RCC 7860 (cell line): ENCODE measurements around the gene MSANTD1.

Experiments used
- DNase-seq: peaks from one replicate; pipeline ENCODE4 v3.0.0-alpha.2; 2015; ENCODE audit warnings: low spot score
- FAIRE-seq: peaks from 2 replicates; lab custom pipeline; 2012; peaks lifted over from hg19 to GRCh38; lab: Jason Lieb, UNC

MSANTD1 gene

GRCh38 chr4:3286335-3287175 lies 37.6 kb downstream of the MSANTD1 start:
- no peak for FAIRE-seq

GRCh38 chr4:3287271-3287971 lies 38.5 kb downstream of the MSANTD1 start:
- FAIRE-seq = no peak
- no peak for DNase-seq

More at GRCh38 chr4:3286335-3287175, 37.6 kb downstream of the MSANTD1 start:
- no peak for DNase-seq

- no peak for FAIRE-seq
These were observed 39.1 kb downstream of the MSANTD1 start for GRCh38 chr4:3287972-3288570.

GRCh38 chr4:3288571-3289094 lies 39.7 kb downstream of the MSANTD1 start:
- DNase-seq (no peak), FAIRE-seq (no peak)

More at GRCh38 chr4:3287972-3288570, 39.1 kb downstream of the MSANTD1 start:
- no peak for DNase-seq

GRCh38 chr4:3290476-3290875 lies 41.5 kb downstream of the MSANTD1 start:
- no peak for FAIRE-seq

GRCh38 chr4:3290889-3291321 lies 41.9 kb downstream of the MSANTD1 start:
- DNase-seq = no peak
- FAIRE-seq = no peak

More at GRCh38 chr4:3290476-3290875, 41.5 kb downstream of the MSANTD1 start:
- DNase-seq = no peak

GRCh38 chr4:3291411-3291968 lies 42.5 kb downstream of the MSANTD1 start:
- peak; percentile 44 for DNase-seq
- FAIRE-seq = no peak

- peak; percentile 33 for DNase-seq
- FAIRE-seq = no peak
These were observed 43.1 kb downstream of the MSANTD1 start for GRCh38 chr4:3291969-3292570.

GRCh38 chr4:3292571-3293400 lies 43.8 kb downstream of the MSANTD1 start, which contains the start of gene RGS12:
Gene RGS12, plus strand, starts transcription at chr4:3293021. Its CDS starts 23,150 bp downstream, at chr4:3316171.
- FAIRE-seq (no peak), DNase-seq (peak; percentile 88)

GRCh38 chr4:3293401-3294391 lies 44.7 kb downstream of the MSANTD1 start:
- DNase-seq = no peak
- FAIRE-seq = no peak

GRCh38 chr4:3294401-3295241 lies 45.7 kb downstream of the MSANTD1 start:
- DNase-seq (no peak), FAIRE-seq (no peak)

GRCh38 chr4:3295837-3296624 lies 47.1 kb downstream of the MSANTD1 start:
- DNase-seq = no peak
- no peak for FAIRE-seq

GRCh38 chr4:3296651-3297050 lies 47.7 kb downstream of the MSANTD1 start:
- FAIRE-seq = no peak
- DNase-seq = no peak

- FAIRE-seq (no peak), DNase-seq (no peak)
These were observed 48.3 kb downstream of the MSANTD1 start for GRCh38 chr4:3297066-3297859.

- FAIRE-seq (no peak), DNase-seq (no peak)
These were observed 50.4 kb downstream of the MSANTD1 start for GRCh38 chr4:3299122-3299975.
